ENCODE results near the gene ZNF366.

The ZNF366 gene

GRCh38 chr5:72468606-72469005 is 38.6 kb downstream of the ZNF366 start:
- no peak for DNase-seq

- no peak for DNase-seq
Observed at GRCh38 chr5:72468024-72468423, 39.2 kb downstream of the ZNF366 start.

GRCh38 chr5:72467461-72467860 is 39.7 kb downstream of the ZNF366 start:
- no peak for DNase-seq

- DNase-seq: peak in 1 of 58 donors; percentile 5
Observed at GRCh38 chr5:72465601-72466563, 41.3 kb downstream of the ZNF366 start.

GRCh38 chr5:72465066-72465465 is 42.1 kb downstream of the ZNF366 start:
- DNase-seq: no peak

GRCh38 chr5:72464071-72464470 is 43.1 kb downstream of the ZNF366 start:
- no peak for DNase-seq

GRCh38 chr5:72463449-72464052 is 43.7 kb downstream of the ZNF366 start:
- no peak for DNase-seq

GRCh38 chr5:72460413-72460812 is 46.8 kb downstream of the ZNF366 start:
- no peak for DNase-seq

- DNase-seq: no peak
Observed at GRCh38 chr5:72459913-72460312, 47.3 kb downstream of the ZNF366 start.

- DNase-seq: no peak
Observed at GRCh38 chr5:72459089-72459661, 48.0 kb downstream of the ZNF366 start.

GRCh38 chr5:72458407-72458806 is 48.8 kb downstream of the ZNF366 start:
- no peak for DNase-seq

GRCh38 chr5:72457491-72457890 is 49.7 kb downstream of the ZNF366 start:
- no peak for DNase-seq

GRCh38 chr5:72456391-72457074 is 50.7 kb downstream of the ZNF366 start:
- DNase-seq: no peak

GRCh38 chr5:72455476-72455875 is 51.7 kb downstream of the ZNF366 start:
- no peak for DNase-seq

GRCh38 chr5:72454996-72455395 is 52.2 kb downstream of the ZNF366 start:
- no peak for DNase-seq

- no peak for DNase-seq
Observed at GRCh38 chr5:72453246-72453775, 53.9 kb downstream of the ZNF366 start.

- DNase-seq: peak in 1 of 58 donors; percentile 25
Observed at GRCh38 chr5:72452515-72453245, 54.5 kb downstream of the ZNF366 start.

- DNase-seq: peak in 1 of 58 donors; percentile 2
Observed at GRCh38 chr5:72451741-72452505, 55.3 kb downstream of the ZNF366 start.

- DNase-seq: no peak
Observed at GRCh38 chr5:72448368-72448767, 58.8 kb downstream of the ZNF366 start.

- DNase-seq: no peak
Observed at GRCh38 chr5:72447751-72448150, 59.5 kb downstream of the ZNF366 start.
